ENCODE results near the gene DMRTB1. TPM values are rescaled to one million over a fixed set of nuclear protein-coding genes. Genes with fewer than 3 reads are reported as not detected.
A peak's percentile ranks its signal among the peaks of the same experiment; 100 is the strongest.
"Not testable (repeated sequence)": the region's sequence is repeated elsewhere in the genome, so short reads cannot be mapped to it uniquely, and the experiment has no call there.

The DMRTB1 gene
- total RNA-seq, 2 donors from 2014 or later = not detected

- DNase-seq (ENCODE audit: low spot score in 2 of 2) (no peak), ATAC-seq (no peak)
- Mint-ChIP-seq H3K27ac (no peak overlapping the region), H3K36me3 (peaks cover 0 to 10% of the 10 kb centered on the region in 2 donors), H3K9me3 (peaks cover 0 to 11% of the 10 kb centered on the region in 2 donors)
Measured at GRCh38 chr1:53430779-53431178, 28.4 kb upstream of the DMRTB1 start.

DNA sequence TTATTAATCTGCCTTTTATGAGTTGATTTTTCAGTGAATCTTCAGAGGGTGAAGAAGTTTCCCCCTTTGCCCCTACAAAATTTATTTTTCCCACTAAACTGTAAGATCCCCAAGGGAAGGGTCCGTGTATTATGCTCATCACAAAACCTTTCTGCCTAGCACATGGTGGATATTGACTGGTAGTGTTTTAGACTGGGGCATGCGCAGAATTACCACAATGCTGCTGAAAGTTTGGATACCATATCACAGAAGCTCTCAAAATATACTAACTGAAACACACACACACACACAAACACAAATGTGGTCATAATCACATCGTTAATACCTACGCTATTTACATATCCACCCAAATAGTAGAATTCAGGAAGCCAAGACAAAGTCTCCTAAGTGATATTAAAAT is 28.0 kb upstream of the DMRTB1 start:
- H3K36me3 Mint-ChIP-seq = peaks cover 0 to 10% of the 10 kb centered on the region in 2 donors
- no peak overlapping the region for H3K27ac Mint-ChIP-seq
- ATAC-seq (no peak), DNase-seq (ENCODE audit: low spot score in 2 of 2) (no peak)
- peaks cover 0 to 11% of the 10 kb centered on the region in 2 donors for H3K9me3 Mint-ChIP-seq

DNA sequence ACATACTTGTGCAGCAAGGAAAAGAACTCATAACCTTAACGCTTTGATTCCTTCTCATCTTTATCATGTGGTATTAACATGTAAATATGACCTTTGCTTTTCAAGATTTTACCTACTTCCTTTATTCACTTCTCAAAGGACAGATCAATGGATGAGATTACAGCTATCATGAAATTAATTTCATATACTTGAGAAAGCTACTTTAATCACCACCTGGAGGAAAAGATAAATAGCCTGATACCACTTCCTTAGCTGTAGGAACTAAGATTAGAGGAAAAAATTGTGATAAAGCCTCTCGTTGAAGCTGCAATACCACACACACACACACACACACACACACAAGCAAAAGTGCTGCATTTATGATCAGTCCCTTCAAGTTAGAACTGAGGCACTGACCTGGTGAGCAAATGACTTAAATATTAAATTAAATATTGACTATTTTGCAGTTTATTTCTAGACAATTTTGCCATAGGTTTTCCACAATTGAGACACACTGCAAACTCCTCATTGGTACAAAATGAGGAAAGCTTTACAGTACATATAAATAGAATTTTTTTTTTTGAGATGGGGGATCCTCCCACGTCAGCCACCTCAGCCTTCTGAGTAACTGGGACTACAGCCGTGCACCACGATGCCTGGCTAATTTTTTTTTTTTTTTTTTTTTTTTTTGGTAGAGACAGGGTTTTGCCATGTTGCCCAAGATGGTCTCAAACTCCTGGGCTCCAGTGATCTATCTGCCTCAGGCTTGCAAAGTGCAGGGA is 27.2 kb upstream of the DMRTB1 start:
- peaks cover 0 to 11% of the 10 kb centered on the region in 2 donors for H3K9me3 Mint-ChIP-seq
- no peak overlapping the region for H3K27ac Mint-ChIP-seq
- no peak for ATAC-seq
- DNase-seq (ENCODE audit: low spot score in 2 of 2) = no peak
- peaks cover 0 to 10% of the 10 kb centered on the region in 2 donors for H3K36me3 Mint-ChIP-seq

GRCh38 chr1:53432611-53433010 is 26.6 kb upstream of the DMRTB1 start:
- peaks cover 0 to 11% of the 10 kb centered on the region in 2 donors for H3K9me3 Mint-ChIP-seq
- H3K36me3 Mint-ChIP-seq = peaks cover 0 to 10% of the 10 kb centered on the region in 2 donors
- DNase-seq (ENCODE audit: low spot score in 2 of 2) (no peak), ATAC-seq (no peak)
- no peak overlapping the region for H3K27ac Mint-ChIP-seq

- H3K36me3 Mint-ChIP-seq = peaks cover 0 to 10% of the 10 kb centered on the region in 2 donors
- H3K27ac Mint-ChIP-seq; DNase-seq (ENCODE audit: low spot score in 2 of 2); ATAC-seq: not testable (repeated sequence)
- H3K9me3 Mint-ChIP-seq = peaks cover 0 to 11% of the 10 kb centered on the region in 2 donors
Measured at GRCh38 chr1:53434405-53435007, 24.7 kb upstream of the DMRTB1 start.

DNA sequence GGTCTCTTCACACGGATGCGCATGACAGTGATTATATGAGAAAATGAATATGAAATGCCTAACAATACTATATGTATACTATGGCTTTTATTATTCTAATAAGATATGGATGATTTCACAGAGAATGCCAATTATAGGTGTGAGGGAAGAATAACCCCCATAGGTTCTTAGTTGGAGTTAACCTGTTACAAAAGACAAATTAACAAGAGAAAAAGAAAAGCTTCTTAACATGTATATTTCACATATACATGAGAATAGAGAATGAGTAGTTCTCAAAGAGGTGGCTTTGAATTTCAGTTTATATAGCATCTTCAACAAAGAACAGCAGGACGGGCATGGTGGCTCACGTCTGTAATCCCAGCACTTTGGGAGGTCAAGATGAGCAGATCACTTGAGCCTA is 24.0 kb upstream of the DMRTB1 start:
- Mint-ChIP-seq H3K27ac (peak overlapping the region in 1 of 2 donors; percentile 27), H3K36me3 (peaks cover 0 to 10% of the 10 kb centered on the region in 2 donors), H3K9me3 (peaks cover 0 to 11% of the 10 kb centered on the region in 2 donors)
- DNase-seq (ENCODE audit: low spot score in 2 of 2) (no peak), ATAC-seq (no peak)

GRCh38 chr1:53438427-53439336 is 20.5 kb upstream of the DMRTB1 start:
- ATAC-seq (no peak), DNase-seq (ENCODE audit: low spot score in 2 of 2) (no peak)
- H3K9me3 Mint-ChIP-seq = peaks cover 0 to 11% of the 10 kb centered on the region in 2 donors
- peaks cover 0 to 10% of the 10 kb centered on the region in 2 donors for H3K36me3 Mint-ChIP-seq
- no peak overlapping the region for H3K27ac Mint-ChIP-seq

- ATAC-seq (no peak), DNase-seq (ENCODE audit: low spot score in 2 of 2) (no peak)
- no peak overlapping the region for H3K27ac Mint-ChIP-seq
- peaks cover 0 to 5% of the 10 kb centered on the region in 2 donors for H3K36me3 Mint-ChIP-seq
- H3K9me3 Mint-ChIP-seq = peaks cover 0 to 5% of the 10 kb centered on the region in 2 donors
Measured at GRCh38 chr1:53439337-53440207, 19.6 kb upstream of the DMRTB1 start.

- H3K27ac Mint-ChIP-seq = peak overlapping the region in 1 of 2 donors; percentile 26
- ATAC-seq (no peak), DNase-seq (ENCODE audit: low spot score in 2 of 2) (no peak)
- H3K9me3 Mint-ChIP-seq = peaks cover 0 to 4% of the 10 kb centered on the region in 2 donors
- H3K36me3 Mint-ChIP-seq = no peaks in the 10 kb centered on the region
Measured at GRCh38 chr1:53440633-53441032, 18.6 kb upstream of the DMRTB1 start.

DNA sequence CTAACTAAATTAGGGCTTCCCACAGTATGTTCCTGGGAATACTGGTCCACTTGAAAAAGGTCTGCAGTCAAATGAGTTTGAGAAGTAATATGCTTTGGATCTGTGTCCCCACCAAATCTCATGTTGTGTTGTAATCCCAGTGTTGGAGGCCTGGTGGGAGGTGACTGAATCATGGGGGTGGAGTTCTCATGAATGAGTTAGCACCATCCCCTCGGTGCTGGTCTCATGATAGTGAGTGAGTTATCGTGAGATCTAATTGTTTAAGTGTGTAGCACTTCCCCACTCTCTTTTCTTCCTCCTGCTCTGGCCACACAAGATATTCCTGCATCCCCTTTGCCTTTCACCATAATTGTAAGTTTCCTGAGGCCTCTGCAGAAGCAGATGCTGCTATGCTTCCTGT is 16.9 kb upstream of the DMRTB1 start:
- ATAC-seq (no peak), DNase-seq (ENCODE audit: low spot score in 2 of 2) (no peak)
- H3K36me3 Mint-ChIP-seq = no peaks in the 10 kb centered on the region
- H3K27ac Mint-ChIP-seq = no peak overlapping the region
- H3K9me3 Mint-ChIP-seq = peaks cover 0 to 4% of the 10 kb centered on the region in 2 donors

GRCh38 chr1:53446051-53446450 is 13.1 kb upstream of the DMRTB1 start:
- Mint-ChIP-seq H3K9me3 (peaks cover 0 to 4% of the 10 kb centered on the region in 2 donors), H3K36me3 (no peaks in the 10 kb centered on the region)
- ATAC-seq = no peak

DNA sequence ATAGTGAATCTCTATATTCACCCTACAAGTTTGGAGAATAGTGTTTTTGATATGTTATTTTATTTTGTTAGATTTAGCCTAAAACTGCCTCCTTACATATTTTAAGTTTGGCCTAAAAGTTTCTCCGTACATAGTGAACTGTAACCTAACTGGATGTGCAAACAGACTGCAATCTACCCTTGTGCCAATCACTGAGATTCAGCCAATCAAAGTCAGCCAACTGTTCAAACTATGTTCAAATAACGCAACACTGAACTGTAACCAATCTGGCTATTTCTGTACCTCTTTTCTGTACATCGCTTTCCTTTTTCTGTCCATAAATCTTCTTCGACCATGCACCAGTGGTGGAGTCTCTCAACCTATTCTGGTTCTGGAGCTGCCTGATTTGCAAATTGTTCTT is 11.8 kb upstream of the DMRTB1 start:
- no peaks in the 10 kb centered on the region for H3K36me3 Mint-ChIP-seq
- no peak for ATAC-seq
- peaks cover 0 to 4% of the 10 kb centered on the region in 2 donors for H3K9me3 Mint-ChIP-seq
- no peak overlapping the region for H3K27ac Mint-ChIP-seq
- no peak for DNase-seq (ENCODE audit: low spot score in 2 of 2)

More at GRCh38 chr1:53446051-53446450, 13.1 kb upstream of the DMRTB1 start:
- DNase-seq (ENCODE audit: low spot score in 2 of 2) = no peak
- H3K27ac Mint-ChIP-seq = no peak overlapping the region

DNA sequence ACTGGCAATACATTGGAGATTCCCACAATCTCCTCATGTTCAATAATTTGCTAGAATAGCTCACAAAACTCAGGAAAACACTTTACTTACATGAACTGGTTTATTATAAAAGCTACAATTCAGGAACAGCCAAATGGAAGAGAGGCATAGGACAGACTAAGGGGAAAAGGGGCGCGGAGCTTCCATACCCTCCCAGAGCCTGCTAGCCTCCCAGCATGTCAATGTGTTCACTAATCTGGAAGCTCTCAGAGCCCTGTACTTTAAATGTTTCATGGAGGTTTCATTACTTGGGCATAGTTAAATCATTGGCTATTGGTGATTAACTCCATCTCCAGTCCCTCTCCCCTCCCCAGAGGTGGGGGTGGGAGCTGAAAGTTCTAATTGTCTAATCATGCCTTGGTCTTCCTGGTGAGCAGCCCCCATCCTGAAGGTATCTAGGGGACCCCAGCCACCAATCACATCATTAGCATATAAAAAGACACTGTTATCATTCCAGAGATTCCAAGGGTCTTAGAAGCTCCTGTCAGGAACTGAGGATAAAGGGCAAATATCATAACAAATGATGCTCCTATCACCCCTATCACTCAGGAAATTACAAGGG is 10.9 kb upstream of the DMRTB1 start:
- no peak for ATAC-seq
- H3K9me3 Mint-ChIP-seq = peaks cover 0 to 4% of the 10 kb centered on the region in 2 donors

DNA sequence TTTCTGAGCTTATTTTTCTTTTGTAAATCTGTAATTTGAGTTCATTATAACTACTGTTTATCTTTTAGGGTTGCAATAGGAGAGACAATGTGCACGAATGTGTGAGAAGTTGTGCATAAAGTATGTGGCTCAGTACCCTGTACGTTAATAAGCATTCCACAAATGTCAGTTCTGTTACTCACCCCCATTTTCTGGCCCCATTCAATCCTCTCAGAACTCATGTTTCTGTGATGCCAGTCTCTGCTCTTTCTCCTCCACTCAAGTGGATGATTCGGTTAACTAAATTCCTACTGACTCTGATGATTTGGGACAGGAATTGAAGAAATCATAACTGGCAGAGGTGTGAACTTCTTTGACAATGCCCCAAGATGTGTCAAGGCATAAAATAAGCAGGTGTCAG is 10.2 kb upstream of the DMRTB1 start:
- Mint-ChIP-seq H3K36me3 (no peaks in the 10 kb centered on the region), H3K27ac (no peak overlapping the region), H3K9me3 (peaks cover 0 to 4% of the 10 kb centered on the region in 2 donors)
- ATAC-seq = no peak
- no peak for DNase-seq (ENCODE audit: low spot score in 2 of 2)

More for the DNA sequence above, 10.9 kb upstream of the DMRTB1 start:
- H3K36me3 Mint-ChIP-seq = no peaks in the 10 kb centered on the region
- no peak overlapping the region for H3K27ac Mint-ChIP-seq
- no peak for DNase-seq (ENCODE audit: low spot score in 2 of 2)

DNA sequence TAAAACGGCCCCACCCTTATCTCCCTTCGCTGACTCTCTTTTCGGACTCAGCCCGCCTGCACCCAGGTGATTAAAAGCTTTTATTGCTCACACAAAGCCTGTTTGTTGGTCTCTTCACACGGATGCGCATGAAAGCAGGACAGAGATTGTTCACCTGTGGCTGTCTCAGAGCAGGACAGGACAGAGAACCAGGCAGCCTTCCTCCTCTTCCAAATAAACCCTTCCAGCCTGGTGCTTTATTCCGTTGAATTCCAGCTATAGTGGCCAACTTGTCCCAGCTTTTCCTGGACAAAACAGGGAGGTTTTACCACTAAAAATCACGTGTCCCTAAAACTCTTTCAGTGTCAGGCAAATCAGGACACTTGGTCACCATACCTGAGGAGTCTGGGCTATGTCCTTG is 9.5 kb upstream of the DMRTB1 start:
- Mint-ChIP-seq H3K27ac (peak overlapping the region in 1 of 2 donors; percentile 7), H3K9me3 (peaks cover 0 to 4% of the 10 kb centered on the region in 2 donors), H3K36me3 (no peaks in the 10 kb centered on the region)
- ATAC-seq (no peak), DNase-seq (ENCODE audit: low spot score in 2 of 2) (no peak)

GRCh38 chr1:53450225-53450624 is 9.0 kb upstream of the DMRTB1 start:
- Mint-ChIP-seq H3K27ac (no peak overlapping the region), H3K36me3 (no peaks in the 10 kb centered on the region), H3K9me3 (no peaks in the 10 kb centered on the region)
- no peak for DNase-seq (ENCODE audit: low spot score in 2 of 2)
- ATAC-seq = no peak

Data from activated naive CD4-positive, alpha-beta T cell treated with anti-CD3 and anti-CD28 coated beads, Interleukin-2, amount 50 U/mL, for 72 hours (primary cell).